SK-N-SH (cell line): Measurements from ENCODE around the gene ANKRD49. TPM values are rescaled to one million over a fixed set of nuclear protein-coding genes. Genes with fewer than 3 reads are reported as not detected.

Experiments used
- CTCF ChIA-PET: fragments of 300-600, 350-600 bp; formaldehyde crosslinking; extraction: SDS; loops from one replicate; lab custom pipeline; 2021; lab: Yijun Ruan, JAX
- POLR2A ChIA-PET: fragments of 350-600 bp; sonication (Branson Sonifier 250); formaldehyde crosslinking; extraction: SDS; loops from one replicate; lab custom pipeline; 2020; ENCODE audit warnings: antibody characterized with exemption, inconsistent platforms; lab: Yijun Ruan, JAX
- DNase-seq: peaks from one replicate; pipeline ENCODE4 v3.0.0; 2012
- H2AFZ ChIP-seq: fragments of 200-600 bp; sonication (generic); 2 replicates; pipeline ENCODE4 v1.8.1; 2016; ENCODE audit warnings: antibody characterized with exemption, mild to moderate bottlenecking, low read depth
- H3F3A ChIP-seq: fragments of 200-600 bp; sonication (generic); replicated peaks from 2 replicates; pipeline ENCODE3; 2016; ENCODE audit warnings: antibody characterized with exemption, mild to moderate bottlenecking; ENCODE audit not compliant: insufficient read depth
- H3K27ac ChIP-seq, 2 experiments: fragments of 200-500 bp in 1 of 2; fragments of 200-600 bp in 1 of 2; sonication (Bioruptor generic) in 1 of 2; sonication (generic), shearing (Covaris generic) in 1 of 2; 2 replicates each; pipeline versions ENCODE4 v1.5.1 to v1.6.1; 2014 to 2016; ENCODE audit warnings: low read depth in 2 of 2, inconsistent platforms in 1 of 2, low read length in 1 of 2, mild to moderate bottlenecking in 1 of 2, mixed read lengths in 1 of 2
- H3K27me3 ChIP-seq: fragments of 200-600 bp; sonication (generic), shearing (Covaris generic); 2 replicates; pipeline ENCODE4 v1.6.1; 2016; ENCODE audit warnings: mixed run types; ENCODE audit not compliant: insufficient read depth
- H3K36me3 ChIP-seq, 2 experiments: fragments of 200-500 bp in 1 of 2; fragments of 200-600 bp in 1 of 2; sonication (Bioruptor generic) in 1 of 2; sonication (generic) in 1 of 2; replicated peaks in 1 of 2; 2 replicates each; pipeline versions ENCODE3 to v1.5.1; 2014 to 2016; ENCODE audit warnings: low read length in 1 of 2, mild to moderate bottlenecking in 1 of 2; ENCODE audit not compliant: insufficient read depth in 2 of 2, control insufficient read depth in 1 of 2
- H3K4me1 ChIP-seq, 2 experiments: fragments of 200-500 bp in 1 of 2; fragments of 200-600 bp in 1 of 2; sonication (Bioruptor generic) in 1 of 2; sonication (generic), shearing (Covaris generic) in 1 of 2; 2 replicates each; pipeline versions ENCODE4 v1.5.1 to v1.6.1; 2014 to 2016; ENCODE audit warnings: low read depth in 1 of 2, low read length in 1 of 2, mixed run types in 1 of 2; ENCODE audit not compliant: insufficient read depth in 2 of 2, control insufficient read depth in 1 of 2
- H3K4me2 ChIP-seq: fragments of 200-600 bp; sonication (generic), shearing (Covaris generic); 2 replicates; pipeline ENCODE4 v1.6.1; 2017; ENCODE audit warnings: mixed run types
- H3K4me3 ChIP-seq, 2 experiments: fragments of 200-500 bp in 1 of 2; fragments of 200-600 bp in 1 of 2; sonication (Bioruptor generic) in 1 of 2; sonication (generic), shearing (Covaris generic) in 1 of 2; 2 replicates each; pipeline versions ENCODE4 v1.5.1 to v1.8.1; 2014 to 2016; ENCODE audit warnings: low read depth in 2 of 2, inconsistent platforms in 1 of 2, low read length in 1 of 2, mild to moderate bottlenecking in 1 of 2, mixed read lengths in 1 of 2, moderate library complexity in 1 of 2
- H3K79me2 ChIP-seq: fragments of 200-600 bp; sonication (generic); 2 replicates; pipeline ENCODE4 v1.8.1; 2017; ENCODE audit warnings: mild to moderate bottlenecking; ENCODE audit not compliant: insufficient read depth
- H3K9ac ChIP-seq: fragments of 200-600 bp; sonication (generic); 2 replicates; pipeline ENCODE4 v1.6.1; 2017; ENCODE audit warnings: mixed run types
- H3K9me2 ChIP-seq: fragments of 200-600 bp; sonication (generic); 2 replicates; pipeline ENCODE4 v1.6.1; 2017; ENCODE audit warnings: mixed run types
- H3K9me3 ChIP-seq: fragments of 200-600 bp; sonication (generic); 2 replicates; pipeline ENCODE4 v1.6.1; 2017; ENCODE audit warnings: mixed run types, mild to moderate bottlenecking, moderate library complexity
- H4K20me1 ChIP-seq: fragments of 200-600 bp; sonication (generic); 2 replicates; pipeline ENCODE4 v1.6.1; 2017; ENCODE audit warnings: mild to moderate bottlenecking, mixed run types; ENCODE audit not compliant: insufficient read depth
- CHD2 ChIP-seq: fragments of 150-350 bp; IDR thresholded peaks from 2 replicates; pipeline ENCODE4 v1.6.1; 2018; ENCODE audit warnings: low read length; ENCODE audit not compliant: partially characterized antibody
- ELF1 ChIP-seq: IDR thresholded peaks from 2 replicates; pipeline ENCODE4 v1.4.0; 2012
- EP300 ChIP-seq, 2 experiments: IDR thresholded peaks; 2 replicates each; pipeline versions ENCODE4 v1.4.0 to v1.6.1; 2012; ENCODE audit warnings: borderline replicate concordance in 1 of 2, low read depth in 1 of 2, low read length in 1 of 2
- EZH2phosphoT487 ChIP-seq: fragments of 200-600 bp; sonication (generic); IDR thresholded peaks from 2 replicates; pipeline ENCODE4 v1.6.1; 2017; ENCODE audit warnings: low read depth, mixed run types, mild to moderate bottlenecking, antibody characterized with exemption, moderate library complexity, borderline replicate concordance
- FOXM1 ChIP-seq: IDR thresholded peaks from 2 replicates; pipeline ENCODE4 v1.4.0; 2012; ENCODE audit warnings: low read depth, mild to moderate bottlenecking
- GABPA ChIP-seq: IDR thresholded peaks from 2 replicates; pipeline ENCODE4 v1.4.0; 2012; ENCODE audit warnings: low read depth, mild to moderate bottlenecking
- MXI1 ChIP-seq: IDR thresholded peaks from 2 replicates; pipeline ENCODE4 v1.6.1; 2012; ENCODE audit warnings: mild to moderate bottlenecking, low read depth, low read length, improper control_type of control experiment
- NFIC ChIP-seq: IDR thresholded peaks from 2 replicates; pipeline ENCODE4 v1.4.0; 2012; ENCODE audit warnings: borderline replicate concordance
- RAD21 ChIP-seq: IDR thresholded peaks from 2 replicates; pipeline ENCODE4 v1.6.1; 2012; ENCODE audit warnings: mild to moderate bottlenecking, low read length
- RCOR1 ChIP-seq: fragments of 150-350 bp; IDR thresholded peaks from 2 replicates; pipeline ENCODE4 v1.6.1; 2017; ENCODE audit warnings: antibody characterized with exemption, low read length
- RXRA ChIP-seq: IDR thresholded peaks from 2 replicates; pipeline ENCODE4 v1.4.0; 2012; ENCODE audit warnings: low read depth, mild to moderate bottlenecking, borderline replicate concordance
- TAF1 ChIP-seq: IDR thresholded peaks from 2 replicates; pipeline ENCODE4 v1.6.1; 2012; ENCODE audit warnings: low read depth, mild to moderate bottlenecking, low read length, moderate library complexity, borderline replicate concordance
- TEAD4 ChIP-seq: IDR thresholded peaks from 2 replicates; pipeline ENCODE4 v1.4.0; 2012; ENCODE audit warnings: mild to moderate bottlenecking, borderline replicate concordance; ENCODE audit not compliant: insufficient read depth
- YY1 ChIP-seq: IDR thresholded peaks from 2 replicates; pipeline ENCODE4 v1.4.0; 2012; ENCODE audit warnings: low read depth, mild to moderate bottlenecking
- WGBS: methylation state at CpG from one replicate; pipeline ENCODE4 v1.1.6; 2017; ENCODE audit warnings: low lambda C conversion rate; 5-methylcytosine and 5-hydroxymethylcytosine counted together
- polyA plus RNA-seq, 3 experiments: library from polyadenylated mRNA; depleted of rRNA; stranded (reverse); fragments of >200 nt; gene quantifications; 2 replicates each; pipeline ENCODE4 v1.2.3, GENCODE V29; 2012
- TF ChIP-seq, protein P1 (sequence below): IDR thresholded peaks from 2 replicates; pipeline ENCODE4 v1.4.0; 2012; ENCODE audit warnings: low read depth, borderline replicate concordance
- TF ChIP-seq, protein P2 (sequence below): fragments of 150-350 bp; IDR thresholded peaks from 2 replicates; pipeline ENCODE4 v1.6.1; 2017; ENCODE audit warnings: antibody characterized with exemption, low read length, low read depth, borderline replicate concordance

ANKRD49 gene
- polyA plus RNA-seq, 1 of the 3 experiments (the other 2 are of a cell fraction), result 4.9 TPM

DNA sequence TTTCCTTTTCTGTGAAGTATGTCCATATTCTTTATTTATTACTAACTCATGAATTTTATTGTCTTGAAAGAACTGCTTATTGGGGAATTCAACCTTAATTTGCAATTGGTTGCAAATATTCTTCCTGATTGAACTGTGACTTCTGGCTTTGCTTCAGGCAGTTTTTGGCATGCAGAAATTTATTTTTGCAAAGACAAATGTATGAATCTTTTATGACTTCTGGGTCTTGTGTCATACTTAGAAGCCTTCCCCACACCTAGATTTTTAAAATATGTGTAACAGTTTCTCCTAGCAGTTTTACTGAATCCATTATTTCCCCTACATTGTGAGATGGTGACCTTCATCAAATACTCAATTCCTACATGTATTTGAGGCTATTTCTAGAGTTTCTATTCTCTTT lies 12.4 kb upstream of the ANKRD49 start:
- no peak overlapping the region for H3K4me3 ChIP-seq
- peaks cover 46 to 51% of the 10 kb centered on the region in 2 experiments for H3K36me3 ChIP-seq
- H3F3A ChIP-seq, result no peaks in the 10 kb centered on the region
- CTCF ChIA-PET, result no interaction called here
- no peaks in the 10 kb centered on the region for H4K20me1 ChIP-seq
- H3K4me1 ChIP-seq, result no peaks in the 10 kb centered on the region; a peak in 1 of 4 replicates
- no peak overlapping the region for H3K9ac ChIP-seq
- H3K27ac ChIP-seq, result no peak overlapping the region
- no peaks in the 10 kb centered on the region for H3K27me3 ChIP-seq
- POLR2A ChIA-PET, result no interaction called here
- H3K4me2 ChIP-seq, result no peak overlapping the region
- H3K9me2 ChIP-seq, result no peaks in the 10 kb centered on the region
- no peak for DNase-seq
- TF ChIP-seq CHD2 (no peak), RCOR1 (no peak), EZH2phosphoT487 (no peak), RAD21 (no peak), MXI1 (no peak), YY1 (no peak), FOXM1 (no peak), TEAD4 (no peak), NFIC (no peak), ELF1 (no peak), EP300 (IDR thresholded peaks at IDR 0.05; ENCODE audit: borderline replicate concordance in 1 of 2, low read depth in 1 of 2, low read length in 1 of 2) (no peak)
- TF ChIP-seq, protein P1, sequence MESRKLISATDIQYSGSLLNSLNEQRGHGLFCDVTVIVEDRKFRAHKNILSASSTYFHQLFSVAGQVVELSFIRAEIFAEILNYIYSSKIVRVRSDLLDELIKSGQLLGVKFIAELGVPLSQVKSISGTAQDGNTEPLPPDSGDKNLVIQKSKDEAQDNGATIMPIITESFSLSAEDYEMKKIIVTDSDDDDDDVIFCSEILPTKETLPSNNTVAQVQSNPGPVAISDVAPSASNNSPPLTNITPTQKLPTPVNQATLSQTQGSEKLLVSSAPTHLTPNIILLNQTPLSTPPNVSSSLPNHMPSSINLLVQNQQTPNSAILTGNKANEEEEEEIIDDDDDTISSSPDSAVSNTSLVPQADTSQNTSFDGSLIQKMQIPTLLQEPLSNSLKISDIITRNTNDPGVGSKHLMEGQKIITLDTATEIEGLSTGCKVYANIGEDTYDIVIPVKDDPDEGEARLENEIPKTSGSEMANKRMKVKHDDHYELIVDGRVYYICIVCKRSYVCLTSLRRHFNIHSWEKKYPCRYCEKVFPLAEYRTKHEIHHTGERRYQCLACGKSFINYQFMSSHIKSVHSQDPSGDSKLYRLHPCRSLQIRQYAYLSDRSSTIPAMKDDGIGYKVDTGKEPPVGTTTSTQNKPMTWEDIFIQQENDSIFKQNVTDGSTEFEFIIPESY, result no peak
- no peak overlapping the region for H2AFZ ChIP-seq
- no peaks in the 10 kb centered on the region for H3K79me2 ChIP-seq
- H3K9me3 ChIP-seq, result no peaks in the 10 kb centered on the region

DNA sequence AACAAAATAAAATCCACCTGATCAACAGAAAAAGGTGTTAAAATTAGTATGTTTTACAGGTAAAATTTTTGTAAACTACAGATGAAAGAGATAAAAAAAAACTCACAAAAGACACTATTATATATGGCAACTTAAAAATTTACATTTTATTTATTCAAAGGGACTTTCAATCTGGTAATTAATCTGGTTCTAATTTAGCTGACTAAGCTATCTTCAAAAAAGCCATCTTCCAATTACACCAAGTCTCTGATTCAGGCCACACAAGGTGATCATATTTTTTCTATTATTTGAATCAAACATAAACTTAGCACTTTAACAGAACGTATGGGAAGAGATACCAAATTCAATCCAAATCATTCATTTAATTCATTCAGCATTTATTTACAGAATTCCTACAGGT lies 7.7 kb upstream of the ANKRD49 start:
- no peak overlapping the region for H3K9ac ChIP-seq
- no peak overlapping the region for H3K27ac ChIP-seq
- H4K20me1 ChIP-seq, result no peaks in the 10 kb centered on the region
- H3K36me3 ChIP-seq, result peaks cover 54 to 59% of the 10 kb centered on the region in 2 experiments
- WGBS, result 100% methylated on average over 1 of the region's 1 CpG
- TF ChIP-seq, protein P1, result no peak
- no peak for TF ChIP-seq CHD2
- no peak for TF ChIP-seq EZH2phosphoT487
- TF ChIP-seq TAF1, result no peak
- TF ChIP-seq, protein P2, sequence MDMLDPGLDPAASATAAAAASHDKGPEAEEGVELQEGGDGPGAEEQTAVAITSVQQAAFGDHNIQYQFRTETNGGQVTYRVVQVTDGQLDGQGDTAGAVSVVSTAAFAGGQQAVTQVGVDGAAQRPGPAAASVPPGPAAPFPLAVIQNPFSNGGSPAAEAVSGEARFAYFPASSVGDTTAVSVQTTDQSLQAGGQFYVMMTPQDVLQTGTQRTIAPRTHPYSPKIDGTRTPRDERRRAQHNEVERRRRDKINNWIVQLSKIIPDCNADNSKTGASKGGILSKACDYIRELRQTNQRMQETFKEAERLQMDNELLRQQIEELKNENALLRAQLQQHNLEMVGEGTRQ, result no peak
- no peak for TF ChIP-seq ELF1
- no peak for TF ChIP-seq RXRA
- TF ChIP-seq GABPA, result no peak
- TF ChIP-seq RAD21, result no peak
- H3K27me3 ChIP-seq, result no peaks in the 10 kb centered on the region
- H3K9me3 ChIP-seq, result no peaks in the 10 kb centered on the region
- H2AFZ ChIP-seq, result no peak overlapping the region
- no peak for DNase-seq
- CTCF ChIA-PET, result no interaction called here
- no peaks in the 10 kb centered on the region for H3K9me2 ChIP-seq
- H3K79me2 ChIP-seq, result peaks cover 1% of the 10 kb centered on the region; the same call in 1 of the 2 replicates
- H3F3A ChIP-seq, result peaks cover 4% of the 10 kb centered on the region
- H3K4me2 ChIP-seq, result no peak overlapping the region
- POLR2A ChIA-PET, result no interaction called here
- no peaks in the 10 kb centered on the region for H3K4me1 ChIP-seq
- no peak overlapping the region for H3K4me3 ChIP-seq
